ENCODE measurements around the gene KDM8. TPM values are rescaled to one million over a fixed set of nuclear protein-coding genes. Genes with fewer than 3 reads are reported as not detected.

The KDM8 gene
- total RNA-seq, 3 donors from 2014 or later: 1.9 to 4.5 (median 4.3) TPM

DNA sequence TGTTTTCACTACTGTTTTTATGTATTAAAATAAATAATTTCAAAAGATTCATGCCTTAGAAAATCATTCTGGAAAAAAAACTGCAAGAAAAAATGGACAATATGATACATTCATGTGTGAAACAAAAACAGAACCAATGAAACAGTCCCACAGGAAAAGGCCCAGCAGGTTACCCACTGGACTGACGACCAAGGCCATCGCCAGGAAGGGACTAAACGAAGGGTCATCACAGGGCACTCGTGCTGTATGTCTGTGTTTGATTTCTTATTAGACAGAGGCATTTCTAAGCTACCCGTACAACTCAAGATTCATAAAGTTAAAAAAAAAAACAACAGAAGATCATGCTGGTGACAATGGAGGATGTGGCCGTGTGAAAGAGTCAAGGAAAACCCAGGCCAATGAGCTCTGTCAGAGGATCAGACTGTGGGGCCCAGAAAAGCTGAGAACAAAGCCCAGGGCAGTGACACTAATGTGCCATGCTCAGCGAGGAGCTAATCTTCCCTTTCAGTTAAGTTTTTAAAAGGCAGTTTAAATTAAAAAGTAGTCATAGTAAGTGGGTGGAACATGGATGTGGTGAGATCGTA lies 33.4 kb downstream of the KDM8 start:
- Histone ChIP-seq H3K9me3 (no peaks in the 10 kb centered on the region), H3K27ac (peak overlapping the region; percentile 78 to 91), H3K4me1 (peaks cover 7% of the 10 kb centered on the region in 2 donors), H3K36me3 (no peaks in the 10 kb centered on the region), H3K4me3 (no peak overlapping the region), H3K27me3 (no peaks in the 10 kb centered on the region)
- intact Hi-C loops (cut with DNase I; ENCODE audit: low total_unique reads): loop anchor here (10.0 kb wide), 1 partner anchor 78 kb away; the partner anchor contains the start of gene IL4R
- DNase-seq (ENCODE audit: low spot score in 2 of 2): no peak
- TF ChIP-seq, protein P1, sequence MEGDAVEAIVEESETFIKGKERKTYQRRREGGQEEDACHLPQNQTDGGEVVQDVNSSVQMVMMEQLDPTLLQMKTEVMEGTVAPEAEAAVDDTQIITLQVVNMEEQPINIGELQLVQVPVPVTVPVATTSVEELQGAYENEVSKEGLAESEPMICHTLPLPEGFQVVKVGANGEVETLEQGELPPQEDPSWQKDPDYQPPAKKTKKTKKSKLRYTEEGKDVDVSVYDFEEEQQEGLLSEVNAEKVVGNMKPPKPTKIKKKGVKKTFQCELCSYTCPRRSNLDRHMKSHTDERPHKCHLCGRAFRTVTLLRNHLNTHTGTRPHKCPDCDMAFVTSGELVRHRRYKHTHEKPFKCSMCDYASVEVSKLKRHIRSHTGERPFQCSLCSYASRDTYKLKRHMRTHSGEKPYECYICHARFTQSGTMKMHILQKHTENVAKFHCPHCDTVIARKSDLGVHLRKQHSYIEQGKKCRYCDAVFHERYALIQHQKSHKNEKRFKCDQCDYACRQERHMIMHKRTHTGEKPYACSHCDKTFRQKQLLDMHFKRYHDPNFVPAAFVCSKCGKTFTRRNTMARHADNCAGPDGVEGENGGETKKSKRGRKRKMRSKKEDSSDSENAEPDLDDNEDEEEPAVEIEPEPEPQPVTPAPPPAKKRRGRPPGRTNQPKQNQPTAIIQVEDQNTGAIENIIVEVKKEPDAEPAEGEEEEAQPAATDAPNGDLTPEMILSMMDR (IDR thresholded peaks at IDR 0.05): no peak
- TF ChIP-seq POLR2AphosphoS5 (IDR thresholded peaks at IDR 0.05) (no peak), POLR2A (IDR thresholded peaks at IDR 0.05) (no peak)

DNA sequence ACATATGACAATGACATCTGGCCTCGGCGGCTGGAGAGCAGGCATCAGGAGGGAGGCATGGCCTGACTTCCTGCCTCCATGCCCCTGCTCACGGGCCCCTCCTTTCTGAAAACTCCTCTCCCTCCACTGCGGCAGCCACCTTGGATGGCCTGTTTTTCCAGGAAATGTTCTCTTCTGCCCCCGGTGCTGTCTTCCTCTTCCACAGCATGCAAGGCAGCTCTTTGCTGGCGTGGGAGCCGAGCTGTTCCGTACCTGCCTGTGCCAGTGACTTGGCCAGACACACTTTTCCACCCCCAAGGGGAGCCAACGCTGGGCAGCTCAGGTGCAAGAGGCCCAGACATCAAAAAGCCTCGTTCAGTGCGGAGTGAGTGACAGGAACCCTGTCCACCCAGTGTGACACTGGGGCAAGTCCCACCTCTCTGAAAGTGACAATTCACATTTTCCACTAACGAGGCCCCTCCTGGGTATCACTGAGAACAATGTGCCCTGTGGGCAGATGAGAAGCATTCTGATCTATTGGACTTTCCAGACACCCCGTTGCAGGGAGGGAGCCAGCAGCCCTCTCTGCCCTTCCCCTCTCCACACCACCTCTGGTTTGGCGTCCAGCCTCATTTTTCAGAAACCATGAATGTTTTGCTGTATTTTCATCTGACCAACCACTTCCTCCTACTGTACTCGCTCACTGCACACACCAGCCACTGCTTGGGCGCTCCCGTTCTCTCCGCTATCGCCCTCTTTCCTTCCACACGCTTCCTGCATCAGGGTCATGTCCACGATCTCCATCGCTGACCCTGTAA lies 34.1 kb downstream of the KDM8 start:
- DNase-seq (ENCODE audit: low spot score in 2 of 2): peak; percentile 49 to 75
- no peak overlapping the region for H3K4me3 ChIP-seq
- intact Hi-C loops (cut with DNase I; ENCODE audit: low total_unique reads): loop anchor here (10.0 kb wide), 1 partner anchor 77 kb away; the partner anchor contains the start of gene IL4R
- H3K4me1 ChIP-seq: peaks cover 7% of the 10 kb centered on the region in 2 donors
- peak in 1 of 3 donors; percentile 9 for TF ChIP-seq POLR2AphosphoS5 (IDR thresholded peaks at IDR 0.05)
- TF ChIP-seq, protein P1 (IDR thresholded peaks at IDR 0.05): no peak
- TF ChIP-seq POLR2A (IDR thresholded peaks at IDR 0.05): no peak
- H3K27me3 ChIP-seq: no peaks in the 10 kb centered on the region
- no peaks in the 10 kb centered on the region for H3K9me3 ChIP-seq
- H3K27ac ChIP-seq: peak overlapping the region; percentile 78 to 91
- no peaks in the 10 kb centered on the region for H3K36me3 ChIP-seq

DNA sequence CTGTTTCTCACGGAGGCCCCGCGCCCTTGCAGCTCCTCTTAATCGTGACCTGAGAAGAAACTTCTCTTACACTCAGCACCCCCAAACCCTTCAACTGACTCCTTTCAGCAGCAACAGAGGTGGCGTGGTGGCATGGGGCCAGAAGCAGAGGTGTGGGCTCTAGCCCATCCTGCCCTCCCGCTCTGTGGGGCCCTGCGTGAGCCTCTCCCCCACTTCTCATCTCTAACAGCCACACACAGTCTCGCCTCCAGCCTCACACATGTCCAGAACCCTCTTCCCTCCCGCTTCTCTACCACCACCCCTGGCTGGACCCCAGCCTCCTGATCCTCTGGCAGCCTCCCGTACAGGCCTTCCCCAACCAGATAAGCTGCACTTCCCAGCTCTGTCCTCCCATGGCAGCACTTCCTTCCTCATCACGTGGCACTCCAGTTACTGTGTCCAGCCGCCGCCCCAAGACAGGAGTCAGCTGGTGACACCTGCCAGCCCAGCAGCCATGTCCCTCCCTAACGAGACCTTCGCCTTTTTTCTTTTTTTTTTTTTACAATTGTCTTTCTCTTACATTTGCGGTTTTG lies 34.8 kb downstream of the KDM8 start:
- Histone ChIP-seq H3K4me1 (peaks cover 7% of the 10 kb centered on the region in 2 donors), H3K4me3 (no peak overlapping the region), H3K9me3 (no peaks in the 10 kb centered on the region), H3K36me3 (no peaks in the 10 kb centered on the region), H3K27ac (peak overlapping the region; percentile 78 to 91), H3K27me3 (no peaks in the 10 kb centered on the region)
- DNase-seq (ENCODE audit: low spot score in 2 of 2): peak in 1 of 2 donors; percentile 47
- TF ChIP-seq POLR2A (IDR thresholded peaks at IDR 0.05) (no peak), POLR2AphosphoS5 (IDR thresholded peaks at IDR 0.05) (no peak)
- TF ChIP-seq, protein P1 (IDR thresholded peaks at IDR 0.05): no peak
- intact Hi-C loops (cut with DNase I; ENCODE audit: low total_unique reads): loop anchor here (10.0 kb wide), 1 partner anchor 77 kb away; the partner anchor contains the start of gene IL4R

DNA sequence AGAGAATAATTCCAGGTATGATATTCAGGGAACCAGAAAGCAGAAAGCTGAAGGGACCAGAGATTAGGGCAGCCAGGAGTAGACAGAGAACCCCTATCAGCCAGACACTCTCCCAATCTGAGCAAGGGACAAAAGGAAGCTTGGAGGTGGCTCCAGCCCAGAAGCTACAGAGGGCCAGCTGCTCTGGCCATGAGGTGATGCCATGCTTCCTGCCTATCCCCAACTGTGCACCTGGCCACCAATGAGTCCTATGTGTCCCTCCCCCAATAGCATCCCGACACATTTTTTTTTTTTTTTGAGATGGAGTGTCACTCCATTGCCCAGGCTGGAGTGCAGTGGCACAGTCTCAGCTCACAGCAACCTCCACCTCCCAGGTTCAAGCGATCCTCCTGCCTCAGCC lies 35.3 kb downstream of the KDM8 start:
- no peak for TF ChIP-seq POLR2A (IDR thresholded peaks at IDR 0.05)
- TF ChIP-seq, protein P1 (IDR thresholded peaks at IDR 0.05): no peak
- no peak for TF ChIP-seq POLR2AphosphoS5 (IDR thresholded peaks at IDR 0.05)
- Histone ChIP-seq H3K36me3 (no peaks in the 10 kb centered on the region), H3K27me3 (no peaks in the 10 kb centered on the region), H3K4me3 (no peak overlapping the region), H3K9me3 (no peaks in the 10 kb centered on the region), H3K27ac (no peak overlapping the region), H3K4me1 (peaks cover 7% of the 10 kb centered on the region in 2 donors)
- DNase-seq (ENCODE audit: low spot score in 2 of 2): peak in 1 of 2 donors; percentile 10
- intact Hi-C loops (cut with DNase I; ENCODE audit: low total_unique reads): loop anchor here (10.0 kb wide), 1 partner anchor 76 kb away; the partner anchor contains the start of gene IL4R
